Germinal center (tissue), 1 donor: ENCODE results near the gene HMCES.

Experiments
- DNase-seq: peaks from one replicate; pipeline ENCODE4 v3.0.0; 2012; ENCODE audit warnings: mixed read lengths, low spot score

HMCES gene

DNA sequence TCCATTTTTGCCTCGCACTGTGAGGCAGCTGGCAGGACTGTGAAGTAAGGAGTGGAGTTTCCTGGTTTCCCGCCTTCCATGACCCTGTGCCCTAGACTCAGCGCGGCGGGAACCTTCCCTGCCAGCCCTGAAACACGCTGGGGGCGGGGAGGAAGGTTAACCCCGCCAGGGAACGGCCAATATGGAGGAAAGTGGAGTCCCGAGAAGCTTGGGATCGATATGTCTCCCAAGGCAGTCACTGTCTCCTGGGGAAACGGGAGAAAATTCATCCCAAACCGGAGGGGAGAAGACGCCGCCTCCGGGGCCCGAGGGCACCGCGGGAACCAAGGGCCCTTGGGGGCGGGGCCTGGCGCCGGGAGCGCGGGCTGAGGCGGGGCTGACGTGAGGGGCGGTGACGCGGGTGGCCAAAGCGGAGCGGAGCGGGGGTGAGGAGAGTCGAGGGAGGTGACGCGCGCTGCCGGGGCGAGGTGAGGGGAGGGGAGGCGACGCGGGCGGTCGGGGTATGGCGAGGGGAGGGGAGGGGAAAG lies at the start of gene HMCES:
HMCES (plus strand) TSS at position 432 of the 527 bp plus-strand sequence. CDS start 863 bp downstream, outside the sequence.
- DNase-seq = peak; percentile 90

DNA sequence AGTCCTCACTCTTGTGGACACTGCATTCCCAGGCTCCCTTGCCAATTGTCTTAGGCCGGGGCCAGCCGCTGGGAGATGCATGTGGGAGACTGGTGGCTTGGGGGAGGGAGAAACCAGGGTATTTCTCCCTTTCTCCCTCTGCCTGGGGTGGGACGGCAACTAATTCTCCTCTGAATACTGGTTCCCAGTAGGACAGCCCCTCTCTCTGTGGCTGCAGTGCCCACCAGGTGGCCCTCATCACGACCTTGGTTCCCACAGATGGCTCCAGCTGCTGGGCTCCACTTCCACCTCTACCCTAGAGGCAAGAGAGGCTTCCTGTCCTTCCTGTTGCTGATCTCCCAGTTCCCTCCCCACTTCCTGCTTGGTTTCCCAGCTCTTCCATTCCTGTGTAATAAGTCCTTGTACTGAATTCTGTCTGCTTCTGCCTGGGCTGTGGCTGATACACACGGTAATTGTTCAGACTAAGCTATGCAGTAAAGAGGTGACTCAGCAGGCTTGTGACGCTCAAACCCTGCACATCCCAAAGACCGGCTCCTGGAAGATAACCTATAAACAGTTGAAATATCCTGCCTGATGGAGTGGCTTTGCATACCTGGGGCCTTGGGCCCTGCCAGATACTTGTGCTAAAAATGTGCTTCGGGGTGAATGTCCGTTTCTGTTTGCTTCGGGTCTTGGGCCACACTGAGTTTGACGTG lies 49.6 kb upstream of the HMCES start:
- DNase-seq = no peak

- DNase-seq = no peak
Observed at GRCh38 chr3:129230311-129231019, 48.2 kb upstream of the HMCES start.

GRCh38 chr3:129231331-129232119 lies 47.1 kb upstream of the HMCES start:
- DNase-seq = no peak

DNA sequence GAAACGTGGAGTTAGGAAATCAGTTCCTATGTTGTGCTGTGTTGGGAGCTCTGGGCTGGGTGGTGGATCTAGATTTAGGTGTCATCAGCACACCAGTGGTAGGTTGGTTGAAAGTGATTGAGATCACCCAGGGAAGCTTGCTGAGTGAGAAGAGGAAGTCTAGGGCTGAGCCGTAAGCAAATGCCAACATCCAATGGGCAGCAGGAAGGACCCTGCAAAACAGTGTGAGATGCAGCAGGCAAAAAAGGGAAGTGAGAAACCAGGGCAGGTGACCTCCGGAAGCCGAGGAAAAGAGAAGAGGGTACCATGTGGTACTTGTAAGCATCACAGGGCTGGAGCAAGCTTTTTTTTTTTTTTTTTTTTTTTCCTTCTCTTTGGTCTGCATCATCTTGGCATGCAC lies 45.1 kb upstream of the HMCES start:
- peak; percentile 91 for DNase-seq

GRCh38 chr3:129234441-129234840 lies 44.2 kb upstream of the HMCES start:
- no peak for DNase-seq

- no peak for DNase-seq
Observed at GRCh38 chr3:129235344-129235917, 43.2 kb upstream of the HMCES start.

DNA sequence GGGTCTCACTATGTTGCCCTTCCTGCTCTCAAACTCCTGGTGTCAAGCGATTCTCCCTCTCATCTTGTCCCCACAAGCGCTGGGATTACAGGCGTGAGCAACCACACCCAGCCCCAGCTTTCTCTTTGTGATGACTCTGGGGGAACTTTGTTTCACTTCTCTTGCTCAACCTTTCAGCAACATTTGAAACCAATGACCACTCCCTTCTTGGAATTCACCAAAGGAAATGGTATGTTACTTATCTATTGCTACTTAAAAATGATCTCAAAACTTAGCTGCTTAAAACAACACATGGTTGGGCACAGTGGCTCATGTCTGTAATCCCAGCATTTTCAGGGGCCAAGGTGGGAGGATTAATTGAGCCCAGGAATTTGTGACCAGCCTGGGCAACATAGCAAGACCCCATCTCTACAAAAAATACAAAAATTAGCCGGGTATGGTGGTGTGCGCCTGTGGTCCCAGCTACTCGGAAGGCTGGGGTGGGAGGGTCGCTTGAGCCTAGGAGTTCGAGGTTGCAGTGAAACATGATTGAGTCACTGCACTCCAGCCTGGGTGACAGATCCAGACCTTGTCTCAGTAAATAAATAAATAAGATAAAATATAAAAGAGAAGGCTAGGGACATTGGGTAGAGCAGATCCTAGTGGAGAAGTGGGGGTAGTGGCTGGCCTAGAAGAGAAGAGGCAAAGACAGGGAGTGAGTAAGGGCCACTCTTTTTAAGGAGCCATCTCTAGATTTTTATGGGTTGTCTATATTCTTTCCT lies 39.5 kb upstream of the HMCES start:
- DNase-seq = no peak

- DNase-seq = no peak
Observed at GRCh38 chr3:129239991-129240390, 38.7 kb upstream of the HMCES start.

DNA sequence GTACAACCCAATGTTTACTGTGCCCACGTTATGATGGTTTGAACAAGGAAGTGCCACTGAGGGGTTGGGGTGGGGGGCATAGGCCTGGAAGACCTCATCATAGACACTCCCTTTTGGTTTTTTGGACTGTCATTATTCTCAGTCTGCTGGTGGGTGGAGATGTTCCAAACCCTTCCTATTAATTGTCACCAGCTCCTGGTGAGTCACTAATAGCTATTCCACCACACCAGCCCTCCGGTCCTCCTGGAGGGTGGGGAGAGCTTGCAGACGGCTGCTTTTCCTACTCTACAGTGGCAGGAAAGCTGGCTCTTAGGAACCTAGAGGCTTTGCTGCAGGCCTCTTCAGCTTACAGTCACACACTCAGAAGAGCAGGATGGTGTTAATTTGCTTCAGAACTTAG lies 38.2 kb upstream of the HMCES start:
- no peak for DNase-seq

DNA sequence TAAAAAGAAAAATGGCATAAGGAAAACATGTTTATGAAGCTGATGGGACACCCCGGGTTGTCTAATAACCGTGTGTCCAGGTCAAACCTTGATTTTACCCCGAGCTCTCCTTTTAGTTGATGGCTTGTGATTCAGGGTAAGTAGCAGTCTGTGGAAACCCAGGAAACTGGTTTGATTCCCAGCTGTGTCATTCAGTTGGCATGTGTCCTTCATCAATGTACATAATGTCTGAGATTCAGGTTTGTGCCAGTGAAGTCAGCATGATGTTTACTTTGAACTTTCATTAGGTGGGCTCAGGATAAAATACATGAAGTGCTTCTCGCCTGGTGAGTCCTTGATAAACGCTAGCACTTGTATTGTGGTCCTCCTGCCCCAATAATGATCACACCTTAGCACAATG lies 33.5 kb upstream of the HMCES start:
- DNase-seq = no peak

GRCh38 chr3:129245641-129246306 lies 32.9 kb upstream of the HMCES start:
- DNase-seq = peak; percentile 85

- no peak for DNase-seq
Observed at GRCh38 chr3:129246636-129247035, 32.0 kb upstream of the HMCES start.

GRCh38 chr3:129248286-129248979 lies 30.2 kb upstream of the HMCES start:
- no peak for DNase-seq

- peak; percentile 93 for DNase-seq
Observed at GRCh38 chr3:129249284-129250065, 29.2 kb upstream of the HMCES start, which contains the start of gene COPG1. TSS of gene COPG1 (plus strand) at chr3:129249606. CDS start at chr3:129249710, 104 bp downstream.

DNA sequence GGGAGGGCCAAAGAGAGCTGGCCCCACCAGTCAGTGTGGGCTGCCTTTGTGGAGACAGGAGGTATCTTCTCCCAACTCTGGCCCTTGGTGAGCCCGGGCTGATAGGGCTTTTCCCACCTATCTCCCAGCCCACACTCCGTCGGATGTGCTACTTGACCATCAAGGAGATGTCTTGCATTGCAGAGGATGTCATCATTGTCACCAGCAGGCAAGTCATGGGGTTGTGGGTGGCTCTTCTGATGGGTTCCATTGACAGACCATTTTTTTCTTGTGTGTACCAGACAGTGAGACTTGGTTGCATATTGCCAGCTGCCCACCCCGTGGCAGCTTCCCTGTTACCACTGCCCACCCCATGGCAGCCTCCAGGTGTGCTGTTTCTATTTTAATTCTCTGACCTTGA lies 25.9 kb upstream of the HMCES start:
- no peak for DNase-seq

- no peak for DNase-seq
Observed at GRCh38 chr3:129254536-129255230, 24.0 kb upstream of the HMCES start.

GRCh38 chr3:129256270-129256669 lies 22.4 kb upstream of the HMCES start:
- DNase-seq = no peak

DNA sequence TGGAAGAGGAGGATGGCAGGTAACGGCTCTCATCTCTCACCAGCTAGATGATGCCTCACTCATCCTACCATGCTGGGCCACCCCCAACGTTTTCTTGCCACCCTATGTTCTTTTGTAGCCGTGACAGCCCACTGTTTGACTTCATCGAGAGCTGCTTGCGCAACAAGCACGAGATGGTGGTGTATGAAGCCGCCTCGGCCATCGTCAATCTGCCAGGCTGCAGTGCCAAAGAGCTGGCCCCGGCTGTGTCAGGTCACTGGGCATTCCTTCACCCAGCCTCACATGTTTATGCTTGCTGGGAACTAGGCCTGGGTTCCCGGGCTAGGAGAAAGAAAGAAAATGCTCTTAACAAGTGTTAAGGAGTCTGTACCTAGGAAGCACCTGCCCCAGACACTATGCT lies 21.1 kb upstream of the HMCES start:
- DNase-seq = no peak
